ENCODE results near the gene CACNA2D3. TPM values are rescaled to one million over a fixed set of nuclear protein-coding genes. Genes with fewer than 3 reads are reported as not detected.

The CACNA2D3 gene
- total RNA-seq, 1 experiment from 2014 or later: not detected

DNA sequence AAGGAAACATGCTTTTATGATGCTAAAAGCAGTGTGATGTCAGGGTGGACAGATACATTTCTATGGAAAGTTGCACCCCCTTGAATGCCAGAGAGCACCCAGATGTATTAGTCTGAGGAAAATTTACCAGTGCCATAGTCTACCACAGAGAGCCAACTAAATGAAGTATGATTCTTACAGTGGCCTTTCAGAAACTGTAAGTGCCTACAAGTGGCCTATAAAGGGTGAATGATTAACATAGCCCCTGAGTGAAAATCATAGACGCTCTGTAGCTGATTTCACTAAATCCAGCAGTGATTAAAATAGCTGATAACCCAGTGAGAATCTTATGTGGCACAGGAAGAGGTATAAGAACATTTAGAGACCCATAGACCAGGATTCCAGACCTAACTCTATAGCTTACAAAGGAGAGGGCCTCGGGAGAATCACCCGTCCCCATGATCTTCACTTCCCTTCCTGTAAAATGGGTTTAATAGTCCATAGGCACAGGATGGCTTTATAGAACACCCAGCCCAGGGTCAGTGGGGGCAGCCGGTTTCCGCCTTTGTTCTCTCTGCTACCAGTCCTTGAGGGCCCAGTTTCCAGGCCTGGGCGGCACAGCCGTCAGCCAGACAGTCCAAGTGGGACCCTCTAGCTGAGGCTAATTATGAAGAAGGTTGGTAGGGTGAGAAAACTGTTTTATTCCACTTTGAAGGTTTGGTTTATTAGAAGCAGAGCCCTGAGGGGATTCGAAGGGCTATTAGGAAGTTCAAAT, 35.5 kb upstream of the CACNA2D3 start:
- H3K9me3 ChIP-seq: no peaks in the 10 kb centered on the region
- BruUV-seq (replicated peaks): no TSS peak
- no peak for DNase-seq
- Mint-ChIP-seq H3K9me3 (ENCODE audit: unreplicated experiment) (no peaks in the 10 kb centered on the region), H3K27ac (ENCODE audit: unreplicated experiment) (no peak overlapping the region), H3K4me3 (ENCODE audit: unreplicated experiment) (peak overlapping the region; percentile 47), H3K36me3 (ENCODE audit: insufficient read depth, unreplicated experiment) (no peaks in the 10 kb centered on the region), H3K4me1 (ENCODE audit: low read depth, unreplicated experiment) (no peaks in the 10 kb centered on the region), H3K27me3 (ENCODE audit: insufficient read depth, unreplicated experiment) (peaks cover 14% of the 10 kb centered on the region)
- no peaks in the 10 kb centered on the region for H3K4me1 ChIP-seq
- no peaks in the 10 kb centered on the region for H3K36me3 ChIP-seq (ENCODE audit: control insufficient read depth, insufficient read depth, low read length)
- POLR2A ChIA-PET: no interaction called here
- CTCF ChIA-PET: no interaction called here
- intact Hi-C loops (cut with micrococcal nuclease; ENCODE audit: unreplicated experiment): no loop called here
- no peak for TF ChIP-seq CTCF (IDR thresholded peaks at IDR 0.05; ENCODE audit: insufficient read depth in 1 of 2, low read depth in 1 of 2, low read length in 1 of 2, severe bottlenecking in 1 of 2, unreplicated experiment in 1 of 2)
- H3K27me3 ChIP-seq (replicated peaks; ENCODE audit: control insufficient read depth, insufficient read depth, low read length): peaks cover 2% of the 10 kb centered on the region
- no peak overlapping the region for H3K4me3 ChIP-seq (ENCODE audit: low read depth, low read length)

DNA sequence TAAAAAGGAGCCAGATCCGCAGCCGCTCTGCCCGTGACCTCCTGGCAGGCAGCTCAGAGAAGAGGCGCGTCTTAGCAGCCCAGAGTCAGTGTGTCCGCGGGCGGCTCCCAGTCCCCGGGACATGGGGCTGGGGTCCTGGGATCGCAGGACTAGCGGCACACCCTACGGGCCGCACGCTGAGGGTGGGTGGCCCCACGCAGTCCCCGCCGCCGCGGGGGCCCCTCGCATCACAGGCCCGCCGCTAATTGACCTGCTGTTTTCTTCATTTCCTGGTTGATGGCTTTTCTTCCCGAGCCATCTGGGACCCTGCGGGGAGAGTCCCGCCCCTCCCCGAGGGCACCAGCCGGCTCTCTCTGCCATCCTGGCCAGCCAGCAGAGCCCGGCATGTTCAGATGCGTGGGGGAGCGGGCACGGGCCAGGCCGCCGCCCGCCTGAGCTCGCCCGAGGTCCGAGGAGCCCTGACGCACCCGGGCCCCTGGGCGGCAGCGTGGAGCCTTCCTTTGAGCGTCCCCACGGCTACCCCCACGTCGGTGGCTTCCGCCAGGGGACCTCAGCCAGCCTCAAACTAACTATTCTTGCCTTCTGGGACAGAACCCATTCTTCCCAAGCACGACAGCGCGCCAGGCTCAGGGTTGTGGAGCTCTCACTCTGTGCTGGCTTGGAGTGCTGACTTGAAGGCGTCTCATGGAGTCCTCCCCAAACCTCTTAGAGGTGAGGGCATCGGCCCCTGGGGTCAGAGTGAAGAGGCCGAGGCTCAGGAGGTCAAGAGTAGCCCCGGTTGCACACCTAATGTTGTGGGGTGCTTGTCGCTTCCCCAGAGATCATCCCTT, 34.6 kb upstream of the CACNA2D3 start:
- Mint-ChIP-seq H3K36me3 (ENCODE audit: insufficient read depth, unreplicated experiment) (no peaks in the 10 kb centered on the region), H3K9me3 (ENCODE audit: unreplicated experiment) (no peaks in the 10 kb centered on the region), H3K4me3 (ENCODE audit: unreplicated experiment) (peak overlapping the region; percentile 47), H3K4me1 (ENCODE audit: low read depth, unreplicated experiment) (no peaks in the 10 kb centered on the region), H3K27me3 (ENCODE audit: insufficient read depth, unreplicated experiment) (peaks cover 14% of the 10 kb centered on the region), H3K27ac (ENCODE audit: unreplicated experiment) (no peak overlapping the region)
- Histone ChIP-seq H3K9me3 (no peaks in the 10 kb centered on the region), H3K4me3 (ENCODE audit: low read depth, low read length) (no peak overlapping the region), H3K4me1 (no peaks in the 10 kb centered on the region), H3K27me3 (replicated peaks; ENCODE audit: control insufficient read depth, insufficient read depth, low read length) (peaks cover 2% of the 10 kb centered on the region), H3K36me3 (ENCODE audit: control insufficient read depth, insufficient read depth, low read length) (no peaks in the 10 kb centered on the region)
- no TSS peak for BruUV-seq (replicated peaks)
- POLR2A ChIA-PET: no interaction called here
- DNase-seq: no peak
- no peak for TF ChIP-seq CTCF (IDR thresholded peaks at IDR 0.05; ENCODE audit: insufficient read depth in 1 of 2, low read depth in 1 of 2, low read length in 1 of 2, severe bottlenecking in 1 of 2, unreplicated experiment in 1 of 2)
- intact Hi-C loops (cut with micrococcal nuclease; ENCODE audit: unreplicated experiment): no loop called here
- CTCF ChIA-PET: interaction anchor here (0.7 kb wide), 1 partner anchor 22 kb away, joined by 3 read pairs; no protein-coding TSS in a partner anchor

DNA sequence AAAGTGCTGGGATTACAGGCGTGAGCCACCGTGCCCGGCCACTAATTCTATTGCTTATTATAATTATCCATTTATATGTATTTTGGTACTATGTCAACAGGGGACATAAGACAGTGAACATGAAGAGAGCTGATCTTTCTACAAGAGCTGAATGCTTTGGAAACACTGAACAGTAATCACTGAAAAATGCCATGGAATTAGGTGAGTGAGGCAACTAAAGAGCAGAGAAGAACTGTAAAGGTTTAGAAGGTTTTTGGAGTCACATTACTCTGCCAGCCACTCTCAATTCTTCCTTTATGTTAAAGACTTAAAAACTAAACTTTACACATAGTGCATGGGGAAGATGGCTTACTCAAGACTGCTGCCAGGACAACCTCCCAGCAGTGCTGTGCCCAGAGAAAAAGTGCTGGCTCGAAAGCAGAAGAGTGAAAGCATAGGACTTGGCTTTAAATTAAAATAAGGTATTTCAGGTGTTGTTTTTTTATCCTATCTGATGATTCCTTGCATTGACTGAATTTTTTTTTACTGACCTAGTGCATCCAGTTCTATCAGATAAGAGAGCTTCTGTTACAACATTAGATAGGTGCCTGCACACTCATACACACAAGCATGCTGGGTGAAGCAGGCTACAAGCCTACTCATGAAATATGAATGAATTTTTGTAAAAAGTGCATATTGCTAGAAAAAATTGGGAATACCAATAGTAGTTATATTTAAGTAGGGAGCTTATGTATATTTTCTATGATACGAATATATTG, 28.7 kb upstream of the CACNA2D3 start:
- DNase-seq: no peak
- POLR2A ChIA-PET: no interaction called here
- H3K4me3 Mint-ChIP-seq (ENCODE audit: unreplicated experiment): no peak overlapping the region
- no peaks in the 10 kb centered on the region for H3K9me3 Mint-ChIP-seq (ENCODE audit: unreplicated experiment)
- Histone ChIP-seq H3K36me3 (ENCODE audit: control insufficient read depth, insufficient read depth, low read length) (no peaks in the 10 kb centered on the region), H3K27me3 (replicated peaks; ENCODE audit: control insufficient read depth, insufficient read depth, low read length) (no peaks in the 10 kb centered on the region), H3K4me3 (ENCODE audit: low read depth, low read length) (no peak overlapping the region), H3K9me3 (no peaks in the 10 kb centered on the region), H3K4me1 (no peaks in the 10 kb centered on the region)
- no TSS peak for BruUV-seq (replicated peaks)
- CTCF ChIA-PET: no interaction called here
- no peaks in the 10 kb centered on the region for H3K4me1 Mint-ChIP-seq (ENCODE audit: low read depth, unreplicated experiment)
- no peaks in the 10 kb centered on the region for H3K27me3 Mint-ChIP-seq (ENCODE audit: insufficient read depth, unreplicated experiment)
- H3K27ac Mint-ChIP-seq (ENCODE audit: unreplicated experiment): no peak overlapping the region
- no peaks in the 10 kb centered on the region for H3K36me3 Mint-ChIP-seq (ENCODE audit: insufficient read depth, unreplicated experiment)
- intact Hi-C loops (cut with micrococcal nuclease; ENCODE audit: unreplicated experiment): no loop called here
- no peak for TF ChIP-seq CTCF (IDR thresholded peaks at IDR 0.05; ENCODE audit: insufficient read depth in 1 of 2, low read depth in 1 of 2, low read length in 1 of 2, severe bottlenecking in 1 of 2, unreplicated experiment in 1 of 2)

All from Caco-2 (cell line).